Transverse colon (tissue), 4 donors: Measurements from ENCODE around the gene PUM1. TPM values are rescaled to one million over a fixed set of nuclear protein-coding genes. Genes with fewer than 3 reads are reported as not detected.

Source experiments
- DNase-seq: peaks from one replicate; pipeline ENCODE4 v3.0.0-alpha.2; 2019
- H3K27ac ChIP-seq, 4 donors: fragments of 200-600 bp; sonication (generic); 2 replicates each; pipeline ENCODE4 v1.5.1; 2016 to 2018; ENCODE audit warnings: inconsistent platforms in 4 of 4
- H3K27me3 ChIP-seq: fragments of 200-600 bp; sonication (generic); 2 replicates; pipeline ENCODE4 v1.5.1; 2017; ENCODE audit warnings: inconsistent platforms
- H3K36me3 ChIP-seq, 4 donors: fragments of 200-600 bp; sonication (generic); 2 replicates each; pipeline ENCODE4 v1.5.1; 2017 to 2019; ENCODE audit warnings: inconsistent platforms in 4 of 4
- H3K4me1 ChIP-seq, 4 donors: fragments of 200-600 bp; sonication (generic); 2 replicates each; pipeline ENCODE4 v1.5.1; 2017 to 2020; ENCODE audit warnings: inconsistent platforms in 4 of 4
- H3K4me3 ChIP-seq, 4 donors: fragments of 200-600 bp; sonication (generic); 1 replicate in 1 of 4; 2 replicates in 3 of 4; pipeline versions ENCODE4 v1.5.1 to v1.6.1; 2017 to 2019; ENCODE audit warnings: inconsistent platforms in 4 of 4
- H3K9me3 ChIP-seq, 2 donors: fragments of 200-600 bp; sonication (generic); 2 replicates each; pipeline ENCODE4 v1.5.1; 2017 to 2019; ENCODE audit warnings: inconsistent platforms in 2 of 2
- CTCF ChIP-seq, 5 experiments: fragments of 200-600 bp in 3 of 5; fragments of 450-650 bp in 2 of 5; sonication (generic) in 3 of 5; IDR thresholded peaks; 1 replicate in 2 of 5; 2 replicates in 3 of 5; pipeline ENCODE4 v1.5.1; 2016 to 2017; ENCODE audit warnings: antibody characterized with exemption in 5 of 5, inconsistent platforms in 3 of 5, mild to moderate bottlenecking in 2 of 5, moderate library complexity in 1 of 5
- EP300 ChIP-seq: sonication (generic); formaldehyde crosslinking; IDR thresholded peaks from one replicate; pipeline ENCODE4 v1.6.1; 2017; ENCODE audit warnings: antibody characterized with exemption, low read depth
- POLR2A ChIP-seq: fragments of 450-650 bp; IDR thresholded peaks from one replicate; pipeline ENCODE4 v1.6.1; 2016; ENCODE audit warnings: antibody characterized with exemption, mild to moderate bottlenecking, moderate library complexity
- POLR2AphosphoS5 ChIP-seq, 3 donors: sonication (generic); formaldehyde crosslinking; IDR thresholded peaks; one replicate each; pipeline ENCODE4 v1.6.1; 2016; ENCODE audit warnings: antibody characterized with exemption in 3 of 3
- WGBS, 2 donors: methylation state at CpG; one replicate each; pipeline ENCODE4 v1.1.5; 2018; ENCODE audit warnings: low coverage in 1 of 2; 5-methylcytosine and 5-hydroxymethylcytosine counted together
- in situ Hi-C, 4 donors: fragments of 200-750 bp; cut with MboI; loops; one replicate each; pipeline versions ENCODE4 v1.15.0 to v1.15.1; 2017; ENCODE audit warnings: low sequenced_read_pairs in 3 of 4, low pct_ligation_motif_present in 1 of 4, low pct_unique_long_range_greater_than_20kb in 1 of 4
- intact Hi-C: fragments of 100-400 bp; cut with DNase I; formaldehyde crosslinking; loops from one replicate; pipeline ENCODE4 v1.15.1; 2023; ENCODE audit warnings: low total_unique reads
- total RNA-seq, 4 donors: library from RNA; depleted of rRNA; stranded (reverse); fragments of >200 nt; gene quantifications; one replicate each; pipeline ENCODE4 v1.1.0, GENCODE V29; 2016

Gene PUM1
- 100 to 1,000 TPM in 1 of 4 donors, 10 to 100 TPM in 3; 73.6 to 201 (median 78.5) TPM for total RNA-seq

- no peaks in the 10 kb centered on the region for H3K27me3 ChIP-seq
- WGBS, 2 donors: 0 to 2% methylated on average over 2 to 39 of the region's 72 CpGs
- H3K36me3 ChIP-seq: no peaks in the 10 kb centered on the region
- peak within 1 kb of the TSS; percentile 53 to 93 (median 73) for H3K4me3 ChIP-seq
- intact Hi-C loops (no loop called here), in situ Hi-C loops (no loop called here)
- no peak for TF ChIP-seq EP300
- peak in 4 of 5 experiments; percentile 12 to 67 (median 19) for TF ChIP-seq CTCF (IDR thresholded peaks at IDR 0.05)
- TF ChIP-seq POLR2AphosphoS5 (IDR thresholded peaks at IDR 0.05): peak; percentile 72 to 86 (median 76)
- peak; percentile 82 for TF ChIP-seq POLR2A
- no peaks in the 10 kb centered on the region for H3K9me3 ChIP-seq
- H3K4me1 ChIP-seq: peaks cover 22 to 42% (median 34%) of the 10 kb centered on the region in 4 donors
- H3K27ac ChIP-seq: peak within 1 kb of the TSS; percentile 90 to 97 (median 94)
- peak; percentile 99 for DNase-seq
Observed at GRCh38 chr1:31065310-31066217, at the start of gene PUM1. TSS of gene PUM1 (minus strand) at chr1:31065717. CDS start at chr1:31059566, 6,151 bp downstream.

- intact Hi-C loops (no loop called here), in situ Hi-C loops (no loop called here)
- Histone ChIP-seq H3K4me3 (no peak overlapping the region), H3K27me3 (no peaks in the 10 kb centered on the region), H3K4me1 (peaks cover 0 to 8% (median 3%) of the 10 kb centered on the region in 4 donors), H3K36me3 (no peaks in the 10 kb centered on the region), H3K9me3 (no peaks in the 10 kb centered on the region), H3K27ac (no peak overlapping the region)
- WGBS, 2 donors: 49 to 55% methylated on average over 9 to 15 of the region's 15 CpGs
- no peak for TF ChIP-seq CTCF (IDR thresholded peaks at IDR 0.05)
- peak; percentile 13 for DNase-seq
Observed at GRCh38 chr1:31112266-31112935, 46.9 kb upstream of the PUM1 start.

- no peak overlapping the region for H3K4me3 ChIP-seq
- no peaks in the 10 kb centered on the region for H3K36me3 ChIP-seq
- no peaks in the 10 kb centered on the region for H3K27me3 ChIP-seq
- peaks cover 0 to 8% (median 3%) of the 10 kb centered on the region in 4 donors for H3K4me1 ChIP-seq
- H3K27ac ChIP-seq: no peak overlapping the region
- TF ChIP-seq CTCF (IDR thresholded peaks at IDR 0.05): no peak
- no peak for TF ChIP-seq POLR2A
- TF ChIP-seq POLR2AphosphoS5 (IDR thresholded peaks at IDR 0.05): no peak
- no peak for TF ChIP-seq EP300
- H3K9me3 ChIP-seq: no peaks in the 10 kb centered on the region
- in situ Hi-C loops (no loop called here), intact Hi-C loops (no loop called here)
- DNase-seq: peak; percentile 40
- 59 to 77% methylated on average over 8 of the region's 8 CpGs for WGBS, 2 donors
Observed at GRCh38 chr1:31111290-31111951, 45.9 kb upstream of the PUM1 start.

GRCh38 chr1:31110846-31111245, 45.3 kb upstream of the PUM1 start:
- DNase-seq: no peak
- H3K27ac ChIP-seq: no peak overlapping the region
- TF ChIP-seq EP300: no peak
- TF ChIP-seq POLR2A: no peak
- TF ChIP-seq CTCF (IDR thresholded peaks at IDR 0.05): no peak
- no peak for TF ChIP-seq POLR2AphosphoS5 (IDR thresholded peaks at IDR 0.05)
- H3K9me3 ChIP-seq: no peaks in the 10 kb centered on the region
- no peaks in the 10 kb centered on the region for H3K27me3 ChIP-seq
- peaks cover 0 to 8% (median 3%) of the 10 kb centered on the region in 4 donors for H3K4me1 ChIP-seq
- in situ Hi-C loops: no loop called here
- intact Hi-C loops: no loop called here
- 84 to 93% methylated on average over 3 to 7 of the region's 7 CpGs for WGBS, 2 donors
- no peak overlapping the region for H3K4me3 ChIP-seq
- H3K36me3 ChIP-seq: no peaks in the 10 kb centered on the region
